Left lobe of liver (tissue), 2 donors: ENCODE results near the gene GNL1. TPM values are rescaled to one million over a fixed set of nuclear protein-coding genes. Genes with fewer than 3 reads are reported as not detected.

Source experiments
- ATAC-seq: fragments of 200-7000 bp; cut with Tn5 transposase; one replicate; pipeline ENCODE4 v1.9.1; 2020; ENCODE audit warnings: mild to moderate bottlenecking, moderate library complexity
- DNase-seq: peaks from one replicate; pipeline ENCODE4 v3.0.0-alpha.2; 2020; ENCODE audit warnings: low spot score
- total RNA-seq: library from RNA; stranded (reverse); gene quantifications from one replicate; pipeline ENCODE4 v1.2.1, GENCODE V29; 2021
- donor health status: DM: no; HTN: no; CAD: no; lungs with moderate emphysema.
- donor health status: DM: no; HTN: yes; CAD: no.

GNL1 gene, protein sequence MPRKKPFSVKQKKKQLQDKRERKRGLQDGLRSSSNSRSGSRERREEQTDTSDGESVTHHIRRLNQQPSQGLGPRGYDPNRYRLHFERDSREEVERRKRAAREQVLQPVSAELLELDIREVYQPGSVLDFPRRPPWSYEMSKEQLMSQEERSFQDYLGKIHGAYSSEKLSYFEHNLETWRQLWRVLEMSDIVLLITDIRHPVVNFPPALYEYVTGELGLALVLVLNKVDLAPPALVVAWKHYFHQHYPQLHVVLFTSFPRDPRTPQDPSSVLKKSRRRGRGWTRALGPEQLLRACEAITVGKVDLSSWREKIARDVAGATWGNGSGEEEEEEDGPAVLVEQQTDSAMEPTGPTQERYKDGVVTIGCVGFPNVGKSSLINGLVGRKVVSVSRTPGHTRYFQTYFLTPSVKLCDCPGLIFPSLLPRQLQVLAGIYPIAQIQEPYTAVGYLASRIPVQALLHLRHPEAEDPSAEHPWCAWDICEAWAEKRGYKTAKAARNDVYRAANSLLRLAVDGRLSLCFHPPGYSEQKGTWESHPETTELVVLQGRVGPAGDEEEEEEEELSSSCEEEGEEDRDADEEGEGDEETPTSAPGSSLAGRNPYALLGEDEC
- total RNA-seq = 24.0 TPM

DNA sequence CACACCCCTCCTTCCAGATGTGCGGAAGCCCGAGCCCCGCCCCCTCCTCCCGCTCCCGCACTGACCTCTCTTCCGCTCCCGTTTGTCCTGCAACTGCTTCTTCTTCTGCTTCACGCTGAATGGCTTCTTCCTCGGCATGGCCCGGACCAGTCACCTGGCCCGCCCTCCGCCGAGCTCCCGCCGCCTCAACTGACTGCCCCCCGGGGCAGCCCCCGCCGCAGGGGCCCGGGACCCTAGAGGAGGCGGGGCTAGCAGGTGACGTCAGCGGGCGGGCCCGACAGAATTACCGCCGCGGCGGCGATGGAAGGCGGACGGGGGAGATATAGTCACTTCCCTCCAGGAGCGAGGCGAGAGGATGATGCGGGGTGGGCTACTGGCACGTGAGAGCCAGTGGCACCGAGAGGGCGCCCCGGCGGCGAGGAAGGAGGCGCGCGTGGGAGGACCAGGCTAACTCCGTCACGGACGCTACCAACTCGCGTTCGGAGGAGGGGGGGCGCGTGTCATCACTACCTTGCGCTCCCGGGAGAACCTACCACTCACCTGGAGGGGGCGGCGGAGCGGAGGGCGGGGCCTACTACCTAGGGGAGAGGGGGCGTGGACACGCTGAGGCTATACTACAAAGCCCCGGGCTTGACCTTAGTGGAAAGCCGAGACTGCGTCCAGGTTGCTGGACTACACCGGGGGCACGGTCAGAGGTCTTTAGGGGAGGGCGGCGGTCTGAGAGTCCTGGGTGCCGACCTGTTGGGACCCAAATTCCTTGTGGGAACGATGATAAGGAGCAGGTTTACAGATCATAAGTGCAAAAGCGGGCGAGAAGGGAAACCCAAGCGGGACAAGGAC, at the start of gene GNL1:
Gene GNL1, minus strand, starts transcription at position 424 of the 840 bp plus-strand sequence. Its CDS starts 286 bp downstream, at position 138.
- peak; percentile 92 for ATAC-seq
- peak; percentile 98 for DNase-seq

DNA sequence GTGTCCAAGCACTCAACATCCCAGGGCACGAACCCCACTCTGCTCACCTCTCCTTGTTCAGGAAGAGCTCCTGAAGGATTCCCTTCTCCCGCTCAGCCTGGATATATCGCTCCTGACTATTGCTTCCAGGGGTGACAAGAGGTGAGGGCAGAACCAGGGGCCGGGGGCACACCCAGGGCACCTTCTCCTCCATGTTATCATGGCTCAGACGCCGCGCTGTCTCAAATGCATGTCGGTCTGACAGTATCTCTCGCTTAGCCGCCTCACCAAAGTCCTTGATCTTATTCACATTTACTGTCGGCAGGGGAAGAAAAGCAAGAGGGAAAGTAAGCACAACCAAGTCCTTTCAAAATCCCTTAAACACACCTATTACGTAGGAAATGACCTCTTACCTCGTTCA, 47.7 kb upstream of the GNL1 start:
- no peak for ATAC-seq

DNA sequence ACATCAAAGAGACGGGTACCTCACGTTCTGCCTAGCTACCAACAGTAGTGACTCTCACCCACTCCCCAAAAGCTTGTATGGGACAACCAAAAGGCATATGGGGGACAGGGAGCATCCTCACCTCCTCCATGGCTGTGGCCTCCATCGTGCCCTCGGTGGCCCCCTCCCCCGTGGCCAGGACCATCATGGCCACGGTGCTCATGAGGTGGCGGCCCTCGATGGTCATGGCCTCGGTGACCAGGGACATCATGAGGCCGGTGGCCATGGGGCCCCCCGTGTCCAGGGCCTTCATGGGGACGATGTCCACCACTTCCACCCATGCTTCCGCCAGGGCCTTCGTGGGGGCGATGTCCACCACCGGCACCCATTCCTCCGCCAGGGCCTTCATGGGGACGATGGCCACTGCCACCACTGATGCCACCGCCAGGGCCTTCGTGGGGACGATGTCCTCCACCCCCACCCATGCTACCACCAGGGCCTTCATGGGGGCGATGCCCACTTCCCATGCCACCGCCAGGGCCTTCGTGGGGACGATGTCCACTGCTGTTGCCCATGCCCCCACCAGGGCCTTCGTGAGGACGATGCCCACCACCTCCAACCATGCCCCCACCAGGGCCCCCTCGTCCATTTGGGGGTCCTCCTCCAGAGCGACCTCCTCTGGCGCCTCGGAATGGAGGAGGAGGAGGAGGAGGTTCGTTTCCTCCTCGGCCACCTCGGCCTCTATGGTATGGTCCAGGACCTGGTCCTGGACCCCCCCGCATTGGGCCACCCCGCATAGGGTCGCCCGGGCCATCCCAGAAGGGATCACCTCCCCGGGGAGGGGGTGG, 45.7 kb upstream of the GNL1 start:
- ATAC-seq (peak; percentile 6), DNase-seq (no peak)

More for the DNA sequence above, 47.7 kb upstream of the GNL1 start:
- DNase-seq = no peak

DNA sequence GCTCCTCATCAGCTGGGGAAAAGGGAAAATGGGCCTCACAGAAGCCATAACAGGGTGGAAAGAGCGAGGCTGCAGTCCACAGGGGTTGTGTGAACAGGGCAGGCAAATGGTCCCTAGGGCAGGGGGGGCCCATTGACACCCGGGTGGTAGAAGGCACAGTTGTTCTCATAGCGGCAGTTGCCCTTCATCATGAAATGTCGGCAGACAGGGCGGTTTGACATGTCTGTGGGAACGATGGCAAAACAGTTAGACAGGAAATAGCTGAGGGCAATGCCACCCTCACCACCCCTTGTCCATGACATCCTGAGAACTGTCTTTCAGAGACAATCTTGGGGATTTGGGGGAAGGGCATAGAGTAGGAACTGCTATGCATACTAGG, 45.1 kb upstream of the GNL1 start:
- no peak for DNase-seq
- ATAC-seq = no peak

DNA sequence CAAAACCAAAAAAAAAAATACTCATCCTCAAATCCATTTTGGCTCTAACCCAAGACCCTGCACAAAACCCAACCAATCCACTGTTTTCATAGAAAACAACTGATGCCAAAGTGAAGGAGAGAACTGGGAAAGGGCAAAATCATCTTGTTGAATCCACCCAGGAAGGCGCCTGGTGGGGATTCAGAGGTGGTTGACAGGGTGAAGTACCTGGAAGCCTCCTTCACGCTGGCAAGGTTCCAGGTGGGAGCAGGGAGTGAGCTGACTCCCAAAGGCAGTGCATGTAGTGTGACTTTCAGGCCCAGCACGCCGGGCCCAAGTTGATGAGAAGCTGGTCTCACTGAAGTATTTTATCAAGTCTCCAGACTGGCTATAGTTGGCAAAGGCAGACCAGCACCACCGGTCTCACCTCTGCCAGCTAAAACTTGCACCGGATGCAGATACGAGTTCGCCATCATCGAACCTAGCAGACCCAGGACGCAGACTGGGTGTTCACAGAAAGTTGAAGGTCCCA, 44.2 kb upstream of the GNL1 start:
- DNase-seq (peak; percentile 60), ATAC-seq (peak; percentile 1)

DNA sequence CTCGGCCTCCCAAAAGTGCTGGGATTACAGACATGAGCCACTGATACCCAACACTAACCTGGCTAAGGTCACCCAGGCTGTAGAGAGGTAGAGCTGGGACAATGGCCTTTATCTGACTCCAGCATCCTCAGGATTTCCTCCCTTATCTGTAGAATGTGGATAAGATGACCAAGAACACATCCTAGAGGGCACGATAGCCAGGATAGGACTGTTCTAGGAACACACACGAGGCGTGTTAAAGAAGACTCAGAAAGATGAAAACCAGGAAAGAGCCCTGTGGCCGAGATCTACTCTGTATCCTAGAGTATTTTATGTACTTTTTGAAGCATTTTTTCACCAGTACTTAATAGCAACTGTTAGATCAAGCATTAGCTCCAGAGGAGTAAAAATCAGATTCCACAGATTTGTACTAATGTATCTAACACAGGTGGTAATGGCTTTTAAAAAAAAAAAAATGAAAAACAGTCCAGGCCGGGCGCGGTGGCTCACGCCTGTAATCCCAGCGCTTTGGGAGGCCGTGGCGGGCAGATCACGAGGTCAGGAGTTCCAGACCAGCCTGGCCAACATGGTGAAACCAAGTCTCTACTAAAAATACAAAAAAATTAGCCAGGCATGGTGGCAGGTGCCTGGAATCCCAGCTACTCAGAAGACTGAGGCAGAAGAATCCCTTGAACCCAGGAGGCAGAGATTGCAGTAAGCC, 43.5 kb upstream of the GNL1 start:
- ATAC-seq = peak; percentile 5

DNA sequence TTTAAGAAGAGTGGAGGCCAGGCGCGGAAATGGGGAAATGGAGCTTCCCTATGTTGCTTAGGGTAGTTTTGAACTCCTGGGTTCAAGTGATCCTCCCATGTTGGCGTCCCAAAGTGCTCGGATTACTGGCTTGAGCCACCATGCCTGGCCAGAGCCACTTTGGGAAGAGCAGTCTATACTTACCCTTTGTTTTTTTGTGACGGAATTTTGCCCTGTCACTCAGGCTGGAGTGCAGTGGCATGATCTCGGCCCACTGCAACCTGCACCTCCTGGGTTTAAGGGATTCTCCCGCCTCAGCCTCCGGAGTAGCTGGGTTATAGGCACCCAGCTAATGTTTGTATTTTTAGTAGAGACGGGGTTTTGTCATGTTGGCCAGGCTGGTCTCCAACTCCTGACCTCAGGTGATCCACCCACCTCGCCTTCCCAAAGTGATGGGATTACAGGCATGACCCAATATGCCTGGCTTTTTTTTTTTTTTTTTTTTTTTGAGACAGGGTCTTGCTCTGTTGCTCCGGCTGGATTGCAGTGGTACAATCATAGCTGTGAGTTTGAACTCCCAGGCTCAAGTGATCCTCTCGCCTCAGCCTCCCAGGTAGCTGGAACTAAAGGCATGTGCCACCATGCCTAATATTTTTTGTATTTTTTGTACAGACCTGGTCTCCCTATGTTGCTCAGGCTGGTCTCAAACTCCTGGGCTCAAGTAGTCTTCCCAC, 42.8 kb upstream of the GNL1 start:
- DNase-seq (no peak), ATAC-seq (peak; percentile 8)

More for the DNA sequence above, 43.5 kb upstream of the GNL1 start:
- no peak for DNase-seq

DNA sequence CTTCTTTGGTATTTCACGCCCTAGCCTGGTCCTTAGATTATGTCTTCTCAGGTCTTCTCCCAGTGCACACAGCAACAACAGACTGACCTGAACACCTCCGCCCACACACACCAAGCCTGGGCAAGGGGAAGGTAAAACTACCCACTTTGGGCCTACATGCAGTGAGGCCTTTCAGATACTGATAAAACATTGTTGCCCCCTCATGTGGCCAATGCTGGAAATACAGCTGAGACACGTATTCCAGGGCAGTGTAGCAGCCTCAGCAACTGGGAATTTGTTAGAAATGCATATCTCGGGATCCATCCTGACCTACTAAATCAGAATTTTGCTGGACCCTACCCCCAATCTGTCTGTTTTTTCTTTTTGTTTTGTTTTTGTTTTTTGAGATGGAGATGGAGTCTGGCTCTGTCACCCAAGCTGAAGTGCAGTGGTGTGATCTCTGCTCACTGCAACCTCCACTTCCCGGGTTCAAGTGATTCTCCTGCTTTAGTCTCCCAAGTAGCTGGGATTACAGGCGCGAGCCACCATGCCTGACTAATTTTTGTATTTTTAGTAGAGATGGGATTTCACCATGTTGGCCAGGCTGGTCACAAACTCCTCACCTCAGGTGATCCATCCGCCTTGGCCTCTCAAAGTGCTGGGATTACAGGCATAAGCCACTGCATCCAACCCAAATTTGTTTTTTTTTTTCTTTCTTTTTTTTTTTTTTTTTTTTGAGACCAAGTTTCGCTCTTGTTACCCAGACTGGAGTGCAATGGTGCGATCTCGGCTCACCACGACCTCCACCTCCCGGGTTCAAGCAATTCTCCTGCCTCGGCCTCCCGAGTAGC, 41.2 kb upstream of the GNL1 start:
- DNase-seq (peak; percentile 80), ATAC-seq (peak; percentile 85)

DNA sequence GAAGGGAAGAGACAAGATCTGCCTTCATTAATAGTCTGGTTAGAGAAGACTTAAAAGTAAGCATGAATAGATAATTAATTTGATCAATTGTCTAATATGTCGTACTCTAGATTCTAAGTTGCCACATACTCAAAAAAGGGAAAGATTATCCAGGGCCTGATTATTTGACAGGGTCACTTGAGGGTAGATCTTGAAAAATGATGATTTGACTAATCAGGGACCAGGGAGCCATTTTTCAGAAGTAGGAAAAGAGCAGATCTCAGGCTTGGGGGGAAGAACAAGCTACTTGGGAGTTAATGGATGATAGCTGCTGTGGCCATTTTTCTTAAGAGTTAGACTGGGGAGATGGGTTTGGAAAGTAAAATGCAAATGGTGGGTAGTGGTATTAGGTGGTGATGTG, 36.0 kb upstream of the GNL1 start:
- ATAC-seq (no peak), DNase-seq (no peak)

DNA sequence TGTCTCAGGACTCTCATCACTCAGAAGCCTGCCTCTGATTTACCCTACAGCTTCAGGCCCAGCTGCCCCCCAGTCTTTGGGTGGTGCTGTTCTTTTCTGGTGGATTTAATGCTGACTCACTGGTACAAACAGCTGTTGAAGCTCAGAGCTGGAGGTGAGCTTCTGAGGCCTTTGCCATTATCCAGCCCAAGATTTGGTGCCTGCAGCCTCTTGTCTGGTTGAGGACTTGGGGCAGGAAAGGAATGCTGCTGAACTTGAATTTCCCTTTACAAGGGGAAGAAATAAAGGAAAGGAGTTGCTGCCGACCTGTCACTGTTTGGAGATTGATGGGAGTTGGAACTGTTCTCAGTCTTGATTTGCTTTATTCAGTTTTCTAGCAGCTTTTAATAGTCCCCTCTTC, 34.7 kb upstream of the GNL1 start:
- DNase-seq (no peak), ATAC-seq (no peak)

DNA sequence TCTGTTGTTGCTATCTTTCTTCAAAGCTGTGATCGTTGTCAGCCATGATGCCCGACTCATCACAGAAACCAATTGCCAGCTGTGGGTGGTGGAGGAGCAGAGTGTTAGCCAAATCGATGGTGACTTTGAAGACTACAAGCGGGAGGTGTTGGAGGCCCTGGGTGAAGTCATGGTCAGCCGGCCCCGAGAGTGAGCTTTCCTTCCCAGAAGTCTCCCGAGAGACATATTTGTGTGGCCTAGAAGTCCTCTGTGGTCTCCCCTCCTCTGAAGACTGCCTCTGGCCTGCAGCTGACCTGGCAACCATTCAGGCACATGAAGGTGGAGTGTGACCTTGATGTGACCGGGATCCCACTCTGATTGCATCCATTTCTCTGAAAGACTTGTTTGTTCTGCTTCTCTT, 34.2 kb upstream of the GNL1 start:
- no peak for ATAC-seq
- no peak for DNase-seq

DNA sequence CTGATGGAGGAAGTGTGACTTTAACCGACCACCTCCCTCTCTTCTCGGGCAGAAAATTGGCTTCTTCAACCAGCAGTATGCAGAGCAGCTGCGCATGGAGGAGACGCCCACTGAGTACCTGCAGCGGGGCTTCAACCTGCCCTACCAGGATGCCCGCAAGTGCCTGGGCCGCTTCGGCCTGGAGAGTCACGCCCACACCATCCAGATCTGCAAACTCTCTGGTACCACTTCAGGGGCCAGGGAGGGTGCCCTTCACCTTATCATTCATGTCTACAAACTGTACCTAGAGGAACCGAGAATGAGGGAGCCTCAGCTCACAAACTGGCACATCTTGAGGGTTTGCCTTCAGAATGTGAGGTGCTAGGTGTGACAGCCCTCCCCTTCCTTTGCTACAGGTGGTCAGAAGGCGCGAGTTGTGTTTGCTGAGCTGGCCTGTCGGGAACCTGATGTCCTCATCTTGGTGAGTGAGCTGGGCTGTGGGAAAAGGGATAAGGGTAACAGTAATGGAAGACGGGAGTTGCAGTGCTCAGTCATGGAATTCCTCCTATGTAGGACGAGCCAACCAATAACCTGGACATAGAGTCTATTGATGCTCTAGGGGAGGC, 33.6 kb upstream of the GNL1 start:
- ATAC-seq (no peak), DNase-seq (no peak)

DNA sequence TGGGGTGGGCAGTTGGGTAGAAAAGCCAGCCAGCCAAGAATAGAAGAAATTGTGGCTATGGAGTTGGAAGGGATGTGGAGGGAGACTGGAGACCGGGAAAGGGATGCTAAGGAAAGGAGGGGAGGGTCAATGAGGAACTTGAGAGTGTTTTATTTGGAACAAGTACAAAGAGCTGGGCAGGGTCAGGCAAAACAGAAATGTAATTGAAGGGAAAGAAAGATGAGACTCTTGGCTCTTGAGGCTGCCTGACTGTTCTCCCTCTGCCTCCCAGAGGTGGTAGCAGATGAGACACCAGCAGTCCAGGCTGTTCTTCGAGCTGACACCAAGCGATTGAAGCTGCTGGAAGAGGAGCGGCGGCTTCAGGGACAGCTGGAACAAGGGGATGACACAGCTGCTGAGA, 27.6 kb upstream of the GNL1 start:
- ATAC-seq (no peak), DNase-seq (no peak)

DNA sequence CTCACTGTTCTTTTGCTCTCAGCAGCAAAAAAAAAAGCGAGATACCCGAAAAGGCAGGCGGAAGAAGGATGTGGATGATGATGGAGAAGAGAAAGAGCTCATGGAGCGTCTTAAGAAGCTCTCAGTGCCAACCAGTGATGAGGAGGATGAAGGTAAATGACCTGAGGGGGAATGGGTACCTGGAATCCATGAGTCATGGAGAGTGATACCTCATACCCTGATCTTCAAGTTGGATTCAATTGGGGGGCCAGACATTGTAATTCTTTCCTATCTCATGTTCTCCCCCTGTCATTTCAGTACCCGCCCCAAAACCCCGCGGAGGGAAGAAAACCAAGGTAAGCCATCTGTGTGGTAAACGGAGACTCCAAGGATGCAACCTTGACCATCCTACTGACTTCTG, 21.8 kb upstream of the GNL1 start:
- no peak for DNase-seq
- no peak for ATAC-seq

DNA sequence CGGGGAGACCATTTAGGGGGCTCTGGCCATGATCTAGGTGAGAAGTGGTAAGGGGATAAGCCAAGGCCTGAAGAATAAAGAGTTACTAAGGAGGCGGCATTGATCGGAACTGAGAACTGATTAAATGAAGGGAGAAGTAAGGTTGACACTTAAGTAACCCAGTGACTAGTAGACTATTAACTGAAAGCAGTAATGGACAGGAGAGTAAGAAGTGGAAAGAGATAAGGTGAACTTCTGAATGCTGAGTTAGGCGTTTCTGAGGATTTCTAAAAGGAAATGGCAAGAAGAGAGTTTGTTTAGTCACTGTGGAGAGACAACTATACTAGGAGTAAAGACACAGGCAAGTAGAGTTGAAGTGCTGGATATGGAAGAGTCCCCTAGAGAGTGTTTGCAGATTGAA, 16.8 kb upstream of the GNL1 start:
- DNase-seq (no peak), ATAC-seq (no peak)

DNA sequence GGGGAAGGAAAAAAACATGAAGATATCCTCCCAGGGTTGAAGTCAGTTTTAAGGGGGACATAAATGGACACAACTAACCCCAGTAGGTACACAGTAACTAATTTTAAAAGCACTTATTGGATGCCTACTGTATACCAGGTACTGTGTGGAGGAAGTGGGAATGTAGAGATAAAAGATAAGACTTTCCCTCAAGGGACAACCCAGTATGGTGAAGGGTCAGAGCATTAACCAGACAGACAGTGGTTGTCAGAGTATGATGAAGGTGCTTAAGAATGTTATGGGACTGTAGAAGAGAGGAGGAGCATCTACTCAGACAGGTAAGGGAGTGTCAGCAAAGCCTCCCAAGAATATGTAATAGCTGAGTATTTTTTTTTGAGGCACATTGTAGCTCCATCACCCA, 15.9 kb upstream of the GNL1 start:
- DNase-seq (no peak), ATAC-seq (no peak)

DNA sequence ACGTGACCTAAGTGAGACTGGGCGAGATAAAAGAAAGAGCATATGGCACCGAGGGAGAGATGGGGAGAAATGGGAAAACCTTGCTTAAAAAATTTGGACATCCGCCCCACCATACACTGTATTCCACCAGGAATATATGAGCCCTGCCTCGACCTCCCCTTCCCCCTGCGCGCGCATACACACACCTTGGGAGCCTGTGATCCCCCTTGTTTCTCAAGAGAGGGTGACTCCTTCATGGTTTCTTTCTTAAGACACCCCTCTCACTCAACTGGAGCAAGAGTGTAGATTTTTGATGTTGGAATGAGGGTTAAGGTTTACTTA, 15.4 kb upstream of the GNL1 start:
- ATAC-seq (no peak), DNase-seq (no peak)

DNA sequence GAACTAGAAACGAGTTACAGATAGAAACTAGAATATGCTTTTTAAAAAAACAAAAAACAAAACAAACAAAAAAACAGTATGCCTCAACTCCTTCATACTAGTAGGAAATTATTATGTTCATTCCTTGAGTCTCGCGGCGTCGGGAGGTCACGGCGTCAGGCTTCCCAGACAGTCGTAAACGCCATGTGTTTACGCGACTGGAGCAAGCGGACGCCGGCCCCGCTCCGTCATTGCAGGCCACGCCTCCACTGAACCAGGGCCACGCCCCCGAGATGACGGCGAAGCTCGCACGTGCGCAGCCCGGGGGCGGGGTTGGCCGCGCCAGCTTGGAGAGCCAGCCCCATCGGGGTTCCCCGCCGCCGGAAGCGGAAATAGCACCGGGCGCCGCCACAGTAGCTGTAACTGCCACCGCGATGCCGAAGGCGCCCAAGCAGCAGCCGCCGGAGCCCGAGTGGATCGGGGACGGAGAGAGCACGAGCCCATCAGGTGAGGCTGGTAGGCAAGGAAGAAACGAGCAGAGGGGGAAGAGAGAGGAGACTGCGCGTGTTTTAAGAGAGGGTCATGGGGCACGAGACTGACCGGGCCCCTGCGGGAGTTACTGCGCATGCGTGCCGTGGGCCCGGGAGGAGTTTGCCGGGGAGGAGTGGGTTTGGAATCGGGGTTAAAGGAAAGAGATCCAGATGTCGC, 14.9 kb upstream of the GNL1 start, which contains the start of gene ABCF1:
Gene ABCF1, plus strand, starts transcription at position 368 of the 687 bp plus-strand sequence. Its CDS starts 46 bp downstream, at position 414.
- ATAC-seq (peak; percentile 98), DNase-seq (peak; percentile 99)
